Endothelial cell of umbilical vein (primary cell): Measurements from ENCODE around the gene TMEM164. TPM values are rescaled to one million over a fixed set of nuclear protein-coding genes. Genes with fewer than 3 reads are reported as not detected.

Experiments
- BruUV-seq: library from RNA; stranded (reverse); fragments of 400-500 nt; replicated peaks from 2 replicates; lab custom pipeline; 2021; lab: Mats Ljungman, UMichigan
- CTCF ChIA-PET: fragments of 300-600, 350-600 bp; sonication (Branson Sonifier 250); formaldehyde crosslinking; loops from one replicate; lab custom pipeline; 2021; ENCODE audit warnings: antibody characterized with exemption, inconsistent platforms; lab: Charles Lee
- POLR2A ChIA-PET: fragments of 300-600, 350-600 bp; sonication (Branson Sonifier 250); formaldehyde crosslinking; loops from one replicate; lab custom pipeline; 2021; ENCODE audit warnings: antibody characterized with exemption, inconsistent platforms; lab: Charles Lee
- DNase-seq: peaks from one replicate; pipeline ENCODE4 v3.0.0-alpha.2; 2011; ENCODE audit warnings: low read depth, low spot score
- FAIRE-seq: peaks from 2 replicates; lab custom pipeline; 2011; peaks lifted over from hg19 to GRCh38; lab: Jason Lieb, UNC
- H2AFZ ChIP-seq: 2 replicates; pipeline ENCODE4 v1.6.0; 2012; ENCODE audit warnings: low read depth, low read length, control low read depth, inconsistent platforms
- H3K27ac ChIP-seq: 2 replicates; pipeline ENCODE4 v1.5.1; 2011; ENCODE audit warnings: low read depth, mild to moderate bottlenecking, control low read depth, low read length, moderate library complexity; ENCODE audit not compliant: insufficient read depth
- H3K27me3 ChIP-seq, 2 experiments: 2 replicates each; pipeline versions ENCODE4 v1.6.0 to v1.6.1; 2011; ENCODE audit warnings: low read length in 2 of 2, mixed read lengths in 1 of 2; ENCODE audit not compliant: control insufficient read depth in 2 of 2, insufficient read depth in 2 of 2
- H3K36me3 ChIP-seq, 2 experiments: 2 replicates in 1 of 2; 3 replicates in 1 of 2; pipeline ENCODE4 v1.5.1; 2011; ENCODE audit warnings: low read length in 2 of 2, mild to moderate bottlenecking in 1 of 2, moderate library complexity in 1 of 2; ENCODE audit not compliant: control insufficient read depth in 2 of 2, insufficient read depth in 2 of 2; ENCODE audit errors: extremely low read depth in 1 of 2
- H3K4me1 ChIP-seq: 3 replicates; pipeline ENCODE4 v1.5.1; 2011; ENCODE audit warnings: mild to moderate bottlenecking, low read length; ENCODE audit not compliant: control insufficient read depth, insufficient read depth; ENCODE audit errors: extremely low read depth
- H3K4me2 ChIP-seq: 2 replicates; pipeline ENCODE4 v1.6.1; 2011; ENCODE audit warnings: low read length, control low read depth, mixed read lengths; ENCODE audit not compliant: insufficient read depth
- H3K4me3 ChIP-seq, 3 experiments: fragments of 200-600 bp in 1 of 3; sonication (generic), shearing (Covaris generic) in 1 of 3; replicated peaks in 1 of 3; 2 replicates each; pipeline ENCODE4 v1.5.1; 2011 to 2016; ENCODE audit warnings: control low read depth in 3 of 3, low read length in 3 of 3, mild to moderate bottlenecking in 2 of 3, inconsistent platforms in 1 of 3, low read depth in 1 of 3, moderate library complexity in 1 of 3; ENCODE audit not compliant: insufficient read depth in 1 of 3
- H3K79me2 ChIP-seq: 2 replicates; pipeline ENCODE4 v1.6.0; 2012; ENCODE audit warnings: low read length, inconsistent platforms; ENCODE audit not compliant: control insufficient read depth, insufficient read depth
- H3K9ac ChIP-seq: replicated peaks from 2 replicates; pipeline ENCODE3; 2011; ENCODE audit warnings: low read length, control low read depth; ENCODE audit not compliant: insufficient read depth; ENCODE audit errors: extremely low read depth
- H3K9me1 ChIP-seq: replicated peaks from 3 replicates; pipeline ENCODE4 v1.6.0; 2011; ENCODE audit warnings: mild to moderate bottlenecking, low read length; ENCODE audit not compliant: control insufficient read depth, insufficient read depth; ENCODE audit errors: extremely low read depth
- H3K9me3 ChIP-seq: replicated peaks from 2 replicates; pipeline ENCODE4 v1.5.1; 2012; ENCODE audit warnings: low read length, inconsistent platforms; ENCODE audit not compliant: control insufficient read depth, insufficient read depth
- H4K20me1 ChIP-seq: replicated peaks from 2 replicates; pipeline ENCODE3; 2011; ENCODE audit warnings: mild to moderate bottlenecking, low read length; ENCODE audit not compliant: control insufficient read depth, insufficient read depth; ENCODE audit errors: extremely low read depth
- CTCF ChIP-seq, 2 donors: IDR thresholded peaks; 1 replicate in 1 of 2; 2 replicates in 1 of 2; pipeline ENCODE4 v1.5.1; 2011; ENCODE audit warnings: low read length in 2 of 2, mild to moderate bottlenecking in 2 of 2, moderate library complexity in 2 of 2, control low read depth in 1 of 2, inconsistent platforms in 1 of 2, low read depth in 1 of 2; ENCODE audit not compliant: insufficient read depth in 1 of 2; ENCODE audit errors: extremely low read depth in 1 of 2
- EZH2 ChIP-seq: IDR thresholded peaks from 2 replicates; pipeline ENCODE4 v1.6.1; 2012; ENCODE audit warnings: borderline replicate concordance, low read depth, mild to moderate bottlenecking, moderate library complexity, low read length, inconsistent platforms; ENCODE audit not compliant: severe bottlenecking
- FOS ChIP-seq: IDR thresholded peaks from 2 replicates; pipeline ENCODE4 v1.6.1; 2011; ENCODE audit warnings: mild to moderate bottlenecking, low read length, moderate library complexity, borderline replicate concordance; ENCODE audit not compliant: insufficient read depth
- GATA2 ChIP-seq: IDR thresholded peaks from 2 replicates; pipeline ENCODE4 v1.7.0; 2011; ENCODE audit warnings: low read depth, mild to moderate bottlenecking, moderate library complexity, mixed read lengths, low read length; ENCODE audit not compliant: insufficient read length, insufficient read depth
- JUN ChIP-seq: IDR thresholded peaks from 2 replicates; pipeline ENCODE4 v1.6.1; 2011; ENCODE audit warnings: borderline replicate concordance, low read depth; ENCODE audit not compliant: insufficient read length, insufficient read depth
- MAX ChIP-seq: IDR thresholded peaks from 2 replicates; pipeline ENCODE4 v1.6.1; 2011; ENCODE audit not compliant: insufficient read depth, insufficient read length
- MYC ChIP-seq: IDR thresholded peaks from one replicate; pipeline ENCODE4 v1.6.1; 2011; ENCODE audit warnings: mild to moderate bottlenecking, low read depth, low read length
- POLR2A ChIP-seq: IDR thresholded peaks from 2 replicates; pipeline ENCODE4 v1.6.1; 2012; ENCODE audit warnings: low read depth, mild to moderate bottlenecking, control low read depth, low read length
- POLR2AphosphoS5 ChIP-seq: IDR thresholded peaks from 2 replicates; pipeline ENCODE4 v1.6.1; 2012; ENCODE audit warnings: low read depth, mild to moderate bottlenecking, control low read depth, low read length, moderate library complexity; ENCODE audit not compliant: insufficient read depth
- dilution Hi-C: fragments of 300-500 bp; cut with MboI; formaldehyde crosslinking; loops from one replicate; pipeline ENCODE4 v1.15.0; 2019; ENCODE audit warnings: low sequenced_read_pairs; ENCODE audit not compliant: extremely low pct_ligation_motif_present
- intact Hi-C: fragments of 100-400 bp; cut with micrococcal nuclease; formaldehyde crosslinking; loops from one replicate; pipeline ENCODE4 v1.10.0; 2022
- polyA plus RNA-seq, 4 experiments: library from polyadenylated mRNA; depleted of rRNA in 3 of 4; stranded (reverse) in 3 of 4; unstranded in 1 of 4; fragments of >200 nt; gene quantifications; 2 replicates each; pipeline versions ENCODE4 v1.2.1 to v1.2.3, GENCODE V29; 2011 to 2012; ENCODE audit warnings: missing spikeins in 1 of 4
- total RNA-seq: library from RNA; stranded (reverse); gene quantifications from 2 replicates; pipeline ENCODE4 v1.2.3, GENCODE V29; 2021

TMEM164 gene
- total and polyA plus RNA-seq, 2 donors (not counting 3 experiments of a cell fraction or from before 2014, with no cell fraction given) = 12.8 to 22.2 TPM

GRCh38 chrX:110182865-110183264 lies 180.0 kb downstream of the TMEM164 start:
- no peak for FAIRE-seq
- H3K9me1 ChIP-seq = no peaks in the 10 kb centered on the region
- H3K36me3 ChIP-seq = no peaks in the 10 kb centered on the region

More at GRCh38 chrX:110182865-110183264, 180.0 kb downstream of the TMEM164 start:
- H3K9ac ChIP-seq = no peak overlapping the region
- no peaks in the 10 kb centered on the region for H3K79me2 ChIP-seq
- H3K9me3 ChIP-seq = no peaks in the 10 kb centered on the region
- peaks cover 3% of the 10 kb centered on the region for H3K4me1 ChIP-seq
- H3K4me3 ChIP-seq = no peak overlapping the region
- no TSS peak for BruUV-seq
- dilution Hi-C loops (no loop called here), intact Hi-C loops (no loop called here)
- no peak overlapping the region for H2AFZ ChIP-seq
- ChIA-PET POLR2A (no interaction called here), CTCF (no interaction called here)
- no peak overlapping the region for H3K27ac ChIP-seq
- no peak overlapping the region for H3K4me2 ChIP-seq
- no peak for DNase-seq
- no peaks in the 10 kb centered on the region for H4K20me1 ChIP-seq
- TF ChIP-seq GATA2 (no peak), FOS (no peak), MAX (no peak), POLR2AphosphoS5 (no peak), POLR2A (no peak), JUN (no peak), MYC (no peak), CTCF (IDR thresholded peaks at IDR 0.05; ENCODE audit: extremely low read depth in 1 of 2, insufficient read depth in 1 of 2, low read depth in 1 of 2, low read length in 2 of 2) (no peak), EZH2 (no peak)
- no peaks in the 10 kb centered on the region for H3K27me3 ChIP-seq
